Trophoblast cell (in vitro differentiated cells and primary cell): Measurements from ENCODE around the gene NUCB2.

Experiments
- DNase-seq, 2 donors: peaks; one replicate each; pipeline ENCODE4 v3.0.0-alpha.2; 2016
- H2AFZ ChIP-seq: 2 replicates; pipeline ENCODE4 v1.6.1; 2013; ENCODE audit warnings: low read length, moderate library complexity, mild to moderate bottlenecking; ENCODE audit not compliant: insufficient read depth, poor library complexity
- H2AK5ac ChIP-seq: 2 replicates; pipeline ENCODE4 v1.6.1; 2013; ENCODE audit warnings: mild to moderate bottlenecking, low read length
- H2BK120ac ChIP-seq: 2 replicates; pipeline ENCODE4 v1.6.1; 2013; ENCODE audit warnings: low read length, mild to moderate bottlenecking, moderate library complexity; ENCODE audit not compliant: insufficient read depth, poor library complexity
- H2BK12ac ChIP-seq: 2 replicates; pipeline ENCODE4 v1.6.1; 2013; ENCODE audit warnings: mild to moderate bottlenecking, low read length, moderate library complexity
- H2BK5ac ChIP-seq: 2 replicates; pipeline ENCODE4 v1.6.1; 2013; ENCODE audit warnings: low read length, low read depth, moderate library complexity, mild to moderate bottlenecking; ENCODE audit not compliant: poor library complexity
- H3K14ac ChIP-seq: 2 replicates; pipeline ENCODE4 v1.6.1; 2013; ENCODE audit warnings: mild to moderate bottlenecking, low read length
- H3K18ac ChIP-seq: 2 replicates; pipeline ENCODE4 v1.6.1; 2013; ENCODE audit warnings: mild to moderate bottlenecking, low read length
- H3K23ac ChIP-seq: 2 replicates; pipeline ENCODE4 v1.6.1; 2013; ENCODE audit warnings: low read length
- H3K27ac ChIP-seq: 2 replicates; pipeline ENCODE4 v1.5.1; 2013; ENCODE audit warnings: low read depth, mild to moderate bottlenecking, inconsistent platforms, low read length, moderate library complexity
- H3K27me3 ChIP-seq: 2 replicates; pipeline ENCODE4 v1.6.1; 2013; ENCODE audit warnings: inconsistent platforms, mild to moderate bottlenecking, low read length, moderate library complexity; ENCODE audit not compliant: insufficient read depth
- H3K36me3 ChIP-seq, 2 experiments: 1 replicate in 1 of 2; 2 replicates in 1 of 2; pipeline ENCODE4 v1.6.1; 2013; ENCODE audit warnings: low read length in 2 of 2, mild to moderate bottlenecking in 2 of 2, moderate library complexity in 1 of 2; ENCODE audit not compliant: insufficient read depth in 2 of 2, control insufficient read depth in 1 of 2
- H3K4ac ChIP-seq: 2 replicates; pipeline ENCODE4 v1.6.1; 2013; ENCODE audit warnings: low read depth, mild to moderate bottlenecking, low read length, moderate library complexity
- H3K4me1 ChIP-seq, 2 experiments: 1 replicate in 1 of 2; 2 replicates in 1 of 2; pipeline ENCODE4 v1.6.1; 2013; ENCODE audit warnings: low read length in 2 of 2, mild to moderate bottlenecking in 2 of 2, moderate library complexity in 1 of 2; ENCODE audit not compliant: insufficient read depth in 2 of 2, control insufficient read depth in 1 of 2
- H3K4me2 ChIP-seq: 2 replicates; pipeline ENCODE4 v1.6.1; 2013; ENCODE audit warnings: inconsistent platforms, mild to moderate bottlenecking, low read length, moderate library complexity
- H3K4me3 ChIP-seq: 2 replicates; pipeline ENCODE4 v1.5.1; 2013; ENCODE audit warnings: mild to moderate bottlenecking, low read depth, low read length, inconsistent platforms
- H3K79me1 ChIP-seq: one replicate; pipeline ENCODE4 v1.6.1; 2013; ENCODE audit warnings: low read length
- H3K79me2 ChIP-seq: 2 replicates; pipeline ENCODE4 v1.6.1; 2013; ENCODE audit warnings: low read length, mild to moderate bottlenecking; ENCODE audit not compliant: control insufficient read depth, insufficient read depth, poor library complexity
- H3K9ac ChIP-seq: 2 replicates; pipeline ENCODE4 v1.6.1; 2013; ENCODE audit warnings: mild to moderate bottlenecking, low read length
- H3K9me3 ChIP-seq: 2 replicates; pipeline ENCODE4 v1.6.1; 2013; ENCODE audit warnings: low read depth, mild to moderate bottlenecking, control low read depth, inconsistent platforms, low read length; ENCODE audit not compliant: insufficient read depth
- H4K12ac ChIP-seq: 2 replicates; pipeline ENCODE4 v1.6.1; 2013; ENCODE audit warnings: low read depth, mild to moderate bottlenecking, low read length, moderate library complexity
- H4K8ac ChIP-seq: 2 replicates; pipeline ENCODE4 v1.6.1; 2013; ENCODE audit warnings: low read depth, mild to moderate bottlenecking, low read length, moderate library complexity
- H4K91ac ChIP-seq: one replicate; pipeline ENCODE4 v1.6.1; 2013; ENCODE audit warnings: low read depth, mild to moderate bottlenecking, low read length, moderate library complexity
- WGBS: extraction: QIAGEN DNeasy Blood & Tissue Kit; methylation state at CpG from one replicate; pipeline ENCODE4 v1.1.7; 2013; ENCODE audit warnings: missing lambda C conversion rate; ENCODE audit not compliant: insufficient read length, insufficient coverage; ENCODE audit errors: extremely low coverage; 5-methylcytosine and 5-hydroxymethylcytosine counted together

The NUCB2 gene

GRCh38 chr11:17343907-17344306 is 67.4 kb downstream of the NUCB2 start:
- no peak overlapping the region for H2BK5ac ChIP-seq
- no peak overlapping the region for H3K4ac ChIP-seq
- H3K4me3 ChIP-seq: no peak overlapping the region
- no peak overlapping the region for H3K9ac ChIP-seq
- no peak overlapping the region for H3K27ac ChIP-seq
- no peak overlapping the region for H3K18ac ChIP-seq
- no peak overlapping the region for H4K91ac ChIP-seq
- H3K36me3 ChIP-seq: no peaks in the 10 kb centered on the region
- H2AK5ac ChIP-seq: no peak overlapping the region
- H4K8ac ChIP-seq: no peak overlapping the region
- peak; percentile 60 to 71 for DNase-seq
- H2BK12ac ChIP-seq: no peak overlapping the region
- no peaks in the 10 kb centered on the region for H3K9me3 ChIP-seq
- H3K79me2 ChIP-seq: no peaks in the 10 kb centered on the region
- no peak overlapping the region for H2BK120ac ChIP-seq
- no peaks in the 10 kb centered on the region for H3K27me3 ChIP-seq
- H3K23ac ChIP-seq: no peak overlapping the region
- no peak overlapping the region for H3K14ac ChIP-seq
- H3K79me1 ChIP-seq: no peaks in the 10 kb centered on the region
- no peak overlapping the region for H4K12ac ChIP-seq
- H3K4me2 ChIP-seq: no peak overlapping the region
- H2AFZ ChIP-seq: no peak overlapping the region
- no peaks in the 10 kb centered on the region for H3K4me1 ChIP-seq
- WGBS: no CpG with 5 or more reads among the region's 1 CpG

GRCh38 chr11:17347676-17348075 is 71.1 kb downstream of the NUCB2 start:
- Histone ChIP-seq H2AFZ (no peak overlapping the region), H3K79me1 (peaks cover 1% of the 10 kb centered on the region), H3K14ac (no peak overlapping the region), H4K91ac (no peak overlapping the region), H3K27ac (no peak overlapping the region), H3K4me2 (no peak overlapping the region), H3K18ac (no peak overlapping the region), H3K27me3 (peaks cover 17% of the 10 kb centered on the region), H2BK12ac (no peak overlapping the region), H3K4ac (no peak overlapping the region), H4K8ac (no peak overlapping the region), H3K23ac (no peak overlapping the region), H3K9ac (no peak overlapping the region), H2AK5ac (no peak overlapping the region), H3K79me2 (no peaks in the 10 kb centered on the region), H3K36me3 (no peaks in the 10 kb centered on the region), H2BK120ac (no peak overlapping the region), H3K4me1 (peaks cover 5 to 7% of the 10 kb centered on the region in 2 experiments), H2BK5ac (no peak overlapping the region), H3K4me3 (no peak overlapping the region), H4K12ac (no peak overlapping the region), H3K9me3 (no peaks in the 10 kb centered on the region)
- no peak for DNase-seq
- no CpG with 5 or more reads among the region's 1 CpG for WGBS

GRCh38 chr11:17350455-17351171 is 74.1 kb downstream of the NUCB2 start:
- peaks cover 5% of the 10 kb centered on the region for H3K79me1 ChIP-seq
- no peaks in the 10 kb centered on the region for H3K36me3 ChIP-seq
- H3K9ac ChIP-seq: no peak overlapping the region
- WGBS: no CpG with 5 or more reads among the region's 7 CpGs
- no peak overlapping the region for H2AFZ ChIP-seq
- H3K9me3 ChIP-seq: no peaks in the 10 kb centered on the region
- H4K91ac ChIP-seq: no peak overlapping the region
- H2BK5ac ChIP-seq: no peak overlapping the region
- no peak overlapping the region for H3K23ac ChIP-seq
- H3K4me3 ChIP-seq: no peak overlapping the region
- no peak overlapping the region for H2AK5ac ChIP-seq
- no peak overlapping the region for H2BK12ac ChIP-seq
- no peak overlapping the region for H3K27ac ChIP-seq
- H3K79me2 ChIP-seq: peaks cover 2% of the 10 kb centered on the region
- no peak overlapping the region for H3K14ac ChIP-seq
- peak in 1 of 2 donors; percentile 33 for DNase-seq
- no peak overlapping the region for H3K4me2 ChIP-seq
- H3K18ac ChIP-seq: no peak overlapping the region
- no peak overlapping the region for H4K8ac ChIP-seq
- H2BK120ac ChIP-seq: no peak overlapping the region
- peaks cover 25% of the 10 kb centered on the region for H3K27me3 ChIP-seq
- H3K4me1 ChIP-seq: peaks cover 5 to 9% of the 10 kb centered on the region in 2 experiments
- H3K4ac ChIP-seq: no peak overlapping the region
- H4K12ac ChIP-seq: no peak overlapping the region

GRCh38 chr11:17351172-17351509 is 74.6 kb downstream of the NUCB2 start:
- H3K79me2 ChIP-seq: peaks cover 2% of the 10 kb centered on the region
- WGBS: no CpG with 5 or more reads among the region's 12 CpGs
- H3K27ac ChIP-seq: no peak overlapping the region
- no peak overlapping the region for H4K91ac ChIP-seq
- no peak overlapping the region for H2BK5ac ChIP-seq
- no peak overlapping the region for H3K23ac ChIP-seq
- no peak overlapping the region for H3K4ac ChIP-seq
- H3K18ac ChIP-seq: no peak overlapping the region
- H2BK12ac ChIP-seq: no peak overlapping the region
- peaks cover 25% of the 10 kb centered on the region for H3K27me3 ChIP-seq
- no peaks in the 10 kb centered on the region for H3K9me3 ChIP-seq
- no peak overlapping the region for H3K9ac ChIP-seq
- DNase-seq: no peak
- H3K36me3 ChIP-seq: no peaks in the 10 kb centered on the region
- no peak overlapping the region for H2AFZ ChIP-seq
- H4K8ac ChIP-seq: no peak overlapping the region
- no peak overlapping the region for H3K14ac ChIP-seq
- H2BK120ac ChIP-seq: no peak overlapping the region
- H3K4me3 ChIP-seq: no peak overlapping the region
- peak overlapping the region; percentile 74 for H3K4me2 ChIP-seq
- no peak overlapping the region for H2AK5ac ChIP-seq
- H3K79me1 ChIP-seq: peaks cover 5% of the 10 kb centered on the region
- no peak overlapping the region for H4K12ac ChIP-seq
- H3K4me1 ChIP-seq: peaks cover 5 to 9% of the 10 kb centered on the region in 2 experiments
